ENCODE measurements around the gene PARK7.

Gene PARK7

GRCh38 chr1:8011016-8011415 lies 49.5 kb downstream of the PARK7 start:
- no peak for DNase-seq

DNA sequence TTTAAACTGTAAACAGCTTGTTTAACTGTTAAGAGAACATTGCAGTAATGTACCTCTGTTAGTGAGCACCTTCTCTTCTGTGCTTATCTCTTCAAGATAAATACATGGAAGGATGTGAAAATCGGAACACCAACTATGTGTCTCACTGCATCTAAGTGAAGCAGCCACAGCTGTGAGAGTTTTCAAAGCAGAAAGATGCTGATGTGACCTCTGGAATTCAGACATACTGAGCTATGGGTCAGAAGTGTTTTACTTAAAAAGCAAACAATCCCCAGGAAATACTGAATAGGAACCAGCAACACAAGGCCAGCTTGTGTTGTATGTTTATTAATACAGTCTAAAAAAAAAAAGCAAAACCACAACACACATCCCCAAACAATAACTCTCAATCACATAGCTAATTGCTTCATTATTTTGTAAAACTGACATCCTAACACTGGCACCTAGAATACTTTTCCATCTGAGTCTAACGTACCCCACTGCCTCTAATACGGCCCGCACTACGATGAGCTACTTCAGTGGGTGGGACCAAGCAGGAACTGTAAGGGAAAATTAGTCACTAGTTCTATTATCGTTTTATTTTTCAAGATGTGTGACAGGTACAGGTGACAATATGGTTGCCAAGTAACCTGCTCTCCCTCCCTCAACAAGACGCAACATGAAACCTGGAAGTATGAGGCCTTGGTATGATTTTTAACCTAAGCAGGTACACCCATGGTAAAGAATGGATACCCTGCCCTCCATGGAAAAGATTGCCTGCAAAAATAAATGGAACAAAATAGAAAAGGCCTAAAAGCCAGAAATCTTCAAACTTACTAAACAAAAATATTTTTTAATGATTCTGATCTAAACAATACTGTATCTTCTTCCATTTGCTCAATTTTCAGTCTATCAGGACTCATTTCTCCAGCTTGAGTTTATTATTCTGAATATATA lies 50.7 kb downstream of the PARK7 start:
- DNase-seq: no peak

DNA sequence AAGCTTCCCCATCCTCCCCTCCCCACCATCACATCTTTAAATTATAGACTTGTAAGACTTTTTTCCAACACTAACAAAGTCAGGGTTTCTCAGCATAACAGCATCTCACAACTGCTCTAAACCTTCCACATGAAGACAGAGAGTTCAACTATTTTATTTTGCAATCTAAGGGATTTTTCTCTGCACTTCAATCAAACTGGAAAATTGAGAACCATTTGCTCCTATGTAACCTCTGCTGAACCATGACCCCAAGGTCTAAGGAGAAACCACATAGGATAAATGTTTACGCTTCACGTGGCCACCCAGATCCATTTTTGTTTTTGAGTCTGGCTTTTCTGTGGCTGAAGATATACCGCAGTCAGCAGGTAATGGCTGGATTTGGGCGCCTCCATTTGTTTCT lies 51.4 kb downstream of the PARK7 start:
- no peak for DNase-seq

GRCh38 chr1:8013399-8013798 lies 51.9 kb downstream of the PARK7 start:
- DNase-seq: no peak

GRCh38 chr1:8013800-8014199 lies 52.3 kb downstream of the PARK7 start:
- no peak for DNase-seq

- DNase-seq: no peak
Observed at GRCh38 chr1:8014381-8014988, 53.0 kb downstream of the PARK7 start.

DNA sequence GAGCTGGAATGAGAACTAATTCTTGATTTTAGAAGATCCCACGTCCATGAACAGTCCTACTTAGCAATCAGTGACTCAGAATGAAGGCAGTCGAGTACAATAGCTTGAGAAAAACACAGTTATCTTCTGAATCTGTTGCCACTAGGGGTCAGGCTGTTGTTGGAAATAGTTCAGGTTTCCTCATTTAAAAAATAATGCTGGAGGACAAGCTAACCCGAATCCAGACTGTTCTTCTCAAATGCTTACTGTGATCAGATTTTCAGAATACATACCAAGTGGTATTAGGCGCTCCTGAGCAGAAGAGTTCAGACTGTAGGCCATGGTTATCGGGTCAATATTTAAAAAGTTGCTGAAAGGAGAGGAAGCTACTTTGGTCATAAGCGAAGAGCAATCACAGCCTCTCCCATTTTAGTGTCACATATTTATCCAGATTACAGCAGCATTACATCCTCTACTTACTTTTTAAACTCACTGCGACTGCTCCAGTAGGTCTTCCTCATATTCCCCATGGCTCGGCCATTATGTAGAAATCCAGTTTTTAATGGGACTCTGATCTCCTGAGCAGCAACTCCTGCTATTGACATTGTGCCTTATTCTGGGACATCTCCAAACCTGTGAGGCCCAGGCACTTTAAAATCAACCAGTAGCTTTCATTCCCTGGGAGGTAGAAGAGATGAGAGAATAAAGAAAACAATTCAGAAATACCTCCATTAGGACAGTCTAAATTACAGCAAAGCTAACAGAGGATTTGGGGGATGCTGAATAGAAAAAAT lies 53.7 kb downstream of the PARK7 start:
- DNase-seq: no peak

DNA sequence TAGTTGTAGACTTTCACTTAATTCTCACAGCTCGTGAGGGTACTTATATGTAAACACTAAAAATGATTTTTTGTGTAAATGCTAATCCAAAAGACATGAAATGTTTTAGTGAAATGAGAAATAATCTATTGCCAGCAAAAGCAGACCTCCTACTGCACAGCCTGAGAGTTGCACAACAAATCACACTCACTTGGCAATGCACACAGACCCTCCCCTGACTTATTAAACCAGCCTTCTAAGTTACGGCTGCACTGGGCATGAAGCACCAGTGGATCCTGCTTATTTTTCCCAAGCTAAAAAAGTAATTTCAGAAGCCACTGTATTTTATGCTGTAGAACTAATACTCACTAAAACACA lies 54.3 kb downstream of the PARK7 start:
- DNase-seq: no peak

GRCh38 chr1:8016210-8016894 lies 54.8 kb downstream of the PARK7 start:
- no peak for DNase-seq

DNA sequence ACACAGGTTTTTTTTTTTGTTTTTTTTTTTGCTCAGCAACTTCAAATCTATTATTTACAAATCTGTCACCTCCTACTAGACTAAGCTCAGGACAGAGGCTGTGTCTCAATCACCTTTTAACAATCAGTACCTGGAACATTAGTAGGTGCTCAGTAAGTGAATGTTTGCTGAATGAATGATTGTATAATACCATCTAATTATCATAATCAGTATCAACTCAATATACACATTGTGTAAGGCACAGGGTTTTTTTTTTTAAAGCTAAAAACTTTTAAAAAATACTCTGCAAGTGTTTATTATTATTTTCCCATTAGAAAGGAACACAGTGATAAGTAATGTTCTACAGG lies 55.4 kb downstream of the PARK7 start:
- no peak for DNase-seq

- DNase-seq: no peak
Observed at GRCh38 chr1:8017495-8018197, 56.1 kb downstream of the PARK7 start.

DNA sequence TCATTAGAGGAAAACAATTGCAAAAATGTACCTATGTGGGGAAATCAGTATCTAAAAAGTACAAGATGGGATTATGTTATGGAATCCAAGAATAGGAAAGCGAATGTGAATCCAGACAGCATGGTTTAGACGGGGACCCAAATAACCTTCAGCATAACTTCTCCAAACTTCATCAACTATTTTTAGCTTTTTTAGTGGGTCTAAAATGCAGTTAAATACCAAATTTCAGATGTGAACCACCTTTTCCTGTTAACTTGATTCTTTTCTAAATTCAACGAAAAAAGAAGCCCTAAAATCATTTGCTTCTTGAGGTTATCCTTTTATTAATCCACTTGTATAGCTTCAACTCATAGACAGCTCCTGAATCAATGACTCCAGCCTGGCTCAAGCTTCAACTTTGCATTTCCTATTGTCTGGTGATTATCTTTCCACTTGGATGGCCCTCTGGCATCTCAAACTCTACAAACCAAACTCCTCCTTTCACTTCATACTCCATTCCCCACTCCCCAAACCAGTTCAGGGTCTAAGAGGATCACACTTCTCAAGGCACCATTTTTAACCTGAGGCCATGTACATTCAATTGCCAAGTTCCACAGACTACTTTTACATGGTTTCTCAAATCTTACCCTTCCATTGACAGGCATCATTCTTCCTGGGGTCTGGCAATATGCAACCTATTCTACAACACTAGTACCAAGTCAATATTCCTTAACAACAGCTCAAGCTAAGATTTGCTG lies 57.1 kb downstream of the PARK7 start:
- no peak for DNase-seq

DNA sequence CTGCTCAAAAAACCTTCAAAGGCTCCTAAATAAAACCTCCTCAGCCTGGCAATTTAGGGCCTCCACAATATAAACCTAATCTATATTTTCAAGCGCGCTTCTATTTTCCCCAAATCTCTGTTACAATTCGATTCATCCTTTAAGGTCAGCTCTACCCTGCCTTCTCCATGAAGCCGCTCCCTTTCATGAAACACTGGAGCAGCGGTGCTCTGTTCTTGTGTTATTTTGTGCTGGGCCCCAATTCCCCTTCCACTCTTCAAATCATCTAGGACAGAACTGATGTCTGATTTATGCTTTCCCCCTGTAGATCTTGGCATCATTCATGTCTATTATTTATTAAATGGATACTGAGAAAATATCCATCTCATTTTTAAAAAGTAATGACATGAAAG lies 57.7 kb downstream of the PARK7 start:
- DNase-seq: no peak

DNA sequence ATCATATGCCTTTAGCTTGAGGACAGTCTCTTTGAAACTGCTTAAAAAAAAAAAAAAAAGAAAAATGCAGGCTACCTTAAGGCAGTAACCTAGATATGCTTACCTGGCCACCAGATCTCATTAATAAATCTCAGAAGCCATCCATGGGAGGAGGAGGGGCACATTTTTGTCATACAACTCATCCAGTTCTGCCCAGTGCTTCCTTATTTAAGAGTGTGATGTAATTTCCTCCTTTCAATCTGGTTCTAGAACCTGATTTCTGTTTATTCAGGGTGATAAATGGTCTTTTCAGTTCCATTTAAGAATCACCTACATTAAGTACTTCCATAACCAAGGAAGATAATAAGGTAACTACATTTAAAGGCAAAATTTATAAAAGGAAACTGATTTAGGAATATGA lies 58.5 kb downstream of the PARK7 start:
- DNase-seq: no peak

- no peak for DNase-seq
Observed at GRCh38 chr1:8021676-8022266, 60.3 kb downstream of the PARK7 start.

DNA sequence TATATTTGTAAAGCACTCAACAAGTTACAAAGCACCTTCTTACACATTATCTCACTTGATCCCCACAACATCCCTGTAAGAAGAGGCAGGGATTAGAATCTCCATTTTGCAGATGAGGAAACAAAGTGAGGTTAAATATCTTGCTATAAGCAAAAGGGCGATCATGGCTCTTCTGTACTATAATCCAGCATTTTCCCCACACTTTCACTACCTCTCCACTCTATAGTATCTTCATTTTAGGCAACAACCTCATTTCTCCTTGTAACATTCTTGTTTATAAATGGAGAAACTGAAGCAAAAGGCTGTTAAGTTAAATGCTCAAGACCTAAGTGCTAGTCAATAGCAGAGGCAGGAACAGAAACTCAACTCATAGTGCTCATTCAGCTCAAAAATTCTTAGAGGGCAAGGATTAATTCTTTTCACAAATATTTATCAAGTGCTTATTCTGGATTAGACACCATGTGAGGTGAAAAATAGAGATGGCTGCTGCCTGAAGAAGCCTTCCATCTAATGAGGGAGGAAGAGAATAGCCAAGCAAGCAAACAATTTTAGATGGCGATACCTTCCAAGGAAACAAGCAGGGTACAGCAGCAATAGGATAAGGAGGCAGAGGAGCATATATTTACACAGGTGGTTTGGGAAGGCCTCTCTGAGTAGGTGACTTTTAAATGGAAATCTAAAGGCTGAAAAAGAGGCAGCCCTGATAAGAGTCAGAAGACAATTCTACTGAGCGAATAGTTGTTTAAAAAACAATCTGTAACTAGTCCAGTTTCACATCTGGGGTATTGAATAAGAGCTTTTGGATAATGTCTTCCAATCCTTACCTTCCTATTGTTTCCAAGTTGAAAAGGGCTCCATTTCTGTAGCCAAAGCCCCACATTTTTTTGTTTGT lies 61.1 kb downstream of the PARK7 start:
- no peak for DNase-seq

DNA sequence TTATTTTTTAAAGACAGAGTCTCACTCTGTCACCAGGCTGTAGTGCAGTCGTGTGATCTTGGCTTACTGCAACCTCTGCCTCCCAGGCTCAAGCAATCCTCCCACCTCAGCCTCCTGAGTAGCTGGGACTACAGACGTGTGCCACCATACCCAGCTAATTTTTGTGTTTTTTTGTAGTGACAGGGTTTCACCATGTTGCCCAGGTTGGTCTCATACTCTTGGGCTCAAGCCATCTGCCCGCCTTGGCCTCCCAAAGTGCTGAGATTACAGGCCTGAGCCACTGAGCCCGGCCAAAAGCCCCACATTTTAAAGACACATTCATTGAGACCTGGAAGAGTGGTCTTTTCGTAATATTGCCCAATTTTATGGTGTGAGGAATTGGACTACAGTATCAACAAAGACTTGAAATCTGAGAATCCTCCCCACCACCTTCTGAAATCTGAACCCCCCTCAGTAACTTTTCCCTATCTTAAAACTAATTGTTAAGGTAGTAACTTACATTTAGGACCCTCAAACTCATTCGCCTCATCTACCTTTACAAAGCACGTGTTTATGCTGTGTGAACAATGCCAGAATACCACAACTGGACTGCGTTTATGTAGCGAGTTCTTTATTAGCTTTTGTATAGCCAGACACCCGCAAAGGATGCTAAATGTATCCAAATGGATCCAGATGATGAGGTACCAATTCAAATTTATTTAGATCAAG lies 61.9 kb downstream of the PARK7 start:
- DNase-seq: no peak

DNA sequence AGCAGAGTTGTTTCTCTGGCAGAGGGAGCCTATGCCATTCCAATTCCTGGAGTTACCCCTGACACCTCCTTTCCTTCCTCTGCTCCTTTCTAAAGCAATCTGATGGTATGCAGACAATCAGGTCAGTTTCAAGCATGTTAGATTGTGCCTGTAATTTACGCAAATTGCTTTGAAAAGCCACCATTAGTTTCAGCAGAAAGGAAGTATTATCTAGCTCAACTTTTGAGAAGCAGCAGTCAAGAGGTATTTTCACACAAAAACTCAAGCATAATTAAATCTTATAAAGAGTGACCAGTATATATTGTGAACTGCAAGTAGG lies 62.4 kb downstream of the PARK7 start:
- no peak for DNase-seq

- no peak for DNase-seq
Observed at GRCh38 chr1:8024329-8024728, 62.8 kb downstream of the PARK7 start.

Data from right forelimb (tissue), 1 donor.